Stimulated activated CD4-positive, alpha-beta T cell treated with anti-CD3 and anti-CD28 coated beads, TNF-alpha, amount 100 ng/mL, for 4 hours (primary cell): Measurements from ENCODE around the gene RACGAP1.
"Not testable (repeated sequence)": the region's sequence is repeated elsewhere in the genome, so short reads cannot be mapped to it uniquely, and the experiment has no call there.

Experiments
- DNase-seq, 3 experiments: peaks; one replicate each; pipeline ENCODE4 v3.0.0-alpha.2; 2020; ENCODE audit warnings: low read depth in 3 of 3

RACGAP1 gene

GRCh38 chr12:50032854-50033581 is 7.7 kb upstream of the RACGAP1 start:
- DNase-seq, result no peak

DNA sequence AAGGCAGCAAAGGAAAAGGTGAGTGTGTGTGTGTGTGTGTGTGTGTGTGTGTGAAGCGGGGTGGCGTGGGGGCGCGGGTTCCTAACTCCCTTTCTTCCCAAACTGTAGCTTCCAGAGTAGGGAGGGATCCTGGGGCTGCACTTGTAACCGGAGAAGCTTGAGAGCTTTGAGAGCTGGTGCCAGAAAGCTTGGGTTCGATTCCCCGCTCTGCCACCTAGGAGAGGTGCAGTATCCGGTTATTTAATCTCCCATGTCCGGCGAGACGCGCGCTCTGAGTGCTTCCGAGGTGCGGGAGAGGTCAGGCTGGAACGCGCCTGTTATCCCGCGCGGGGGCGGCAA is 7.2 kb upstream of the RACGAP1 start:
- no peak for DNase-seq

GRCh38 chr12:50030449-50030848 is 5.2 kb upstream of the RACGAP1 start:
- not testable (repeated sequence) for DNase-seq

DNA sequence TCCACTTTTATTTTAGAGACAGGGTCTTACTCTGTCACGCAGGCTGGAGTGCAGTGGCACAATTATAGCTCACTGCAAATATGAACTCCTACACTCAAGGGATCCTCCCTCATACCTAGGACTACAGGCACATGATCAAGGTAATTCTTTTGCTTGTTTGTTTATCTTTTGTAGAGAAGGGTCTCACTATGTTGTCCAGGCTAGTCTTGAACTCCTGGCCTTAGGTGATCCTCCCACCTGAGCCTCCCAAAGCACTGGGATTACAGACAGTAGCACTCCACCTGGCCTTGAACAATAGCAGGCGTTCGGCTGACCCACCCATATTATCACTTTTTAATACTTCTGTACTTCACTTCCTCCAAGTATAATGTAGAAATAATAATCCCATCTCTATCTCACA is 1.4 kb upstream of the RACGAP1 start:
- DNase-seq, result no peak

- no peak for DNase-seq
Measured at GRCh38 chr12:50024805-50025186, 498 bp downstream of the RACGAP1 start.

DNA sequence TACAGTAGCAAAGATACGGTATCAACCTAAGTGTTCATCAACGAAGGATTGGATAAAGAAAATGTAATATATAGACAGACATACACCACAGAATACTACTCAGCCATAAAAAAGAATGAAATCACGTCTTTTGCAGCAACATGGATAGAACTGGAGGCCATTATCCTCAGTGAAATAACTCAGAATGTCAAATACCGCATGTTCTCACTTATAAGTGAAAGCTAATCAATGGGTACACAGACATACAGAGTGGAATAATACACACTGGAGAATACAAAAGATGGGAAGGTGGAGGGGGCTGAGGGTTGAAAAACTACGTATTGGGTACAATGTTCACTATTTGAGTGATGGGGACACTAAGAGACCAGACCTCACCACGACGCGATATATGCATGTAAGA is 1.1 kb downstream of the RACGAP1 start:
- DNase-seq, result no peak

DNA sequence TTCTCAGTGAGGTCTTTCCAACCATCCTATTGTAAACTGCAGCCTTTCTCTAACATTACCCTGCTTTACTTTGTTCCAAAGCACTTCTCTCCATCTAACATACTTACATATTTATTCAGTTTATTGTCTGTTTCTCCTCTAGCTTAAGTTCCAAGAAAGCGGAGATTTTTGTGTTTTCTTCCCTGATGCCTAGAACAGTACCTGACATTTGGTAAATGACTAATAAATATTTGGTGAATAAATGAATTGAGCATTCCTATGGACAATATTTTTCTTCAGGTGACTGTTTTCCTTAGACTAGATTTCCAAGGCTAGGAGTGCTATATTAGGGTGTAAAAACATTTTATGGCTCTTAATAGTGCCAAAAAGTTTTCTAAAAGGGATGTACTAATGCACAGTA is 2.4 kb downstream of the RACGAP1 start:
- no peak for DNase-seq

- DNase-seq, result no peak
Measured at GRCh38 chr12:50021031-50021430, 4.3 kb downstream of the RACGAP1 start.

DNA sequence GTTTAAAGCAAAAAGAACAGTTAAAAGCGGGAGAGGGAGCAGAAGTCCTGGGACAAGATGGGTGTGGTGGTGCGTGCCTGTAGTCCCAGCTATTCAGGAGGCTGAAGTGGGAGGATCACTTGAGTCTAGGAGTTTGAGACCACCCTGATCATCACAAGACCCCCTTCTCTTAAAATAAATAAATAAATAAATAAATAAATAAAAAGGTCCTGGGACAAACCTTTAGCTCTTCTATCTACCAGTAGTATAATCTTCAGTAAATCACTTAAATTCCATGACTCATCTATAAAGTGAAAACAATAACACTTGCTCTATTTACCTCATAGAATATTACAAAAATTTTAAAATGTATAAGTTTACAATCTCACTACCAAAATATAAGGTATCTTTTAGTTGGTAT is 5.8 kb downstream of the RACGAP1 start:
- no peak for DNase-seq

DNA sequence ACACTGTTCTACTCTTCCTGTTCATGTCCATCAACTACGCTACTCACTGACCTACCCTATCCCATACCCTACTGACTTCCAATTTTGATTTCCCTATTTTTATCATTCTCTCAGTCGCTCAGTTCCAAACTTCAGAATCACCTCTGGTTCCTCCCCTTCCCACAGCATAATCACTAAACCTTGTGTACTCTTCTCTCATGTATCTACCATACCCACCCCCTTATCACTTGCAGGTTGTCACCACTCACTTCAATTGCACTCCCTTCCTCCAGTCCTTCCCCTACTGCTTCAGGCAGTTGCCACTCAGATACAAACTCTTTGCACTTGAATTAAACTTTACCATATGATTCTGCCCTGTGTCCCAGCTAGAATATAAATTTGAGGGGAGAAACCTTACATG is 6.3 kb downstream of the RACGAP1 start:
- no peak for DNase-seq

GRCh38 chr12:50018154-50018553 is 7.1 kb downstream of the RACGAP1 start:
- DNase-seq, result no peak

DNA sequence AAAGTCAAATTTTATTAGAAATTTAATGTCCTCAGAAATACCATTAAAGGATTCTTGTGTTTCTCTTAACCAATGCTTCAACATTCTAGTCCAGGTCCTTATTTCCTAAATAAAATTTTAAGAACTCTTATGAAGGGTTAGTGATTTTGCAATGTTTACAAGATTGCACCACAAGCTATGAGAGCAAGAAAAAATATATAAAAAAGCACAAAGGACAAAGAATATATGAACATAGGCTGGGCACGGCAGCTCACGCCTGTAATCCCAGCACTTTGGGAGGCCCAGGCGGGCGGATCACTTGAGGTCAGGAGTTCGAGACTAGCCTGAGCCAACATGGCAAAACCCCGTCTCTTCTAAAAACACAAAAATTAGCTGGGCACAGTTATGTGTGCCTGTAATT is 7.7 kb downstream of the RACGAP1 start:
- no peak for DNase-seq

GRCh38 chr12:50016501-50017475 is 8.5 kb downstream of the RACGAP1 start:
- DNase-seq, result no peak

DNA sequence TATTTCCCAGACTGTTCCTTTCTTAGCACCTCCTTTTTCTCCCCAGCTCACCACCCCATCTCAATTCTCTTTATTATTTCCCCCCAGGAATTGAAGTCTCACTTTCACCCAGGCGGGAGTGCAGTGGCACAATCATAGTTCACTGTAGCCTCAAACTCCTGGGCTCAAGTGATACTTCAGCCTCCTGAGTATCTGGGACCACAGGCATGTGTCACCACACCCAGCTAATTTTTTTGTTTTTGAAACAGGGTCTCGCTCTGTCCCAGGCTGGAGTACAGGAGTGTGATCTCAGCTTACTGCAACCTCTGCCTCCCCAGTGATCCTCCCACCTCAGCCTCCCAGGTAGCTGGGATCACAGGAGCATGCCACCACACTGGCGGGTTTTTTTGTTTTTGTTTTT is 11.0 kb downstream of the RACGAP1 start:
- no peak for DNase-seq

- no peak for DNase-seq
Measured at GRCh38 chr12:50013361-50014147, 11.7 kb downstream of the RACGAP1 start.

DNA sequence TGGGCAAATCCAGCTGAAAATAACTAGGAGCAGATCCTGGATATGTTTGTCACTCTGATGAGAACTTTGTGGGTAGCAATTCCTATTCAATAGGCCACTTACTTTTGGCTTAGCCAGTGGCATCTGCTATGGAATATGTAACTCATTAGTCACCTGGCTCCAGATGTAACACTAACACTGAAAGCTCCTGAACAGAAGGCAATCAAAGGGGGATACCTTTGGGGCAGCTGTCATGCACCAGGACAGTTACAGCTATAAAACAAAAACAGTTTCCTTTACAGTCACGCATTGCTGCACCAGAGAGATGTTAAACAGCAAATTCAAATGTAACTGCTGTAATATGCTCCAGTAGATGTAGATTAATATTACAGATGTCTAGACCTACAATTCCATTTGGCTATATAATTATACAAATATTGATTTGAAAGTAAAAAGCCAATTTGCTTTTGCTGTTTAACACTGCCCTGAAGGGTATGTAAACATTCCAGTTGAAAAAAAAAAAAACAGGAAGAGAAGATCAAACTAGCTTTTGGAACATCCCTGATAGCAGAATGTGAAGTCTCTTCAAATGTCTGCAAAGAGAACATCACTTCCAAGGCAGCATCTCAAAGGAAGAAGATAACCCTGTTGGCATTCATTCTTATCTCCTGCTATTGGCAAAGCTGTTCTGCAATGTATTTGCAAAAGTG is 18.4 kb downstream of the RACGAP1 start:
- no peak for DNase-seq

GRCh38 chr12:50006280-50006679 is 19.0 kb downstream of the RACGAP1 start:
- DNase-seq, result no peak

GRCh38 chr12:50005175-50005574 is 20.1 kb downstream of the RACGAP1 start:
- DNase-seq, result no peak

GRCh38 chr12:50004696-50005095 is 20.6 kb downstream of the RACGAP1 start:
- DNase-seq, result no peak

DNA sequence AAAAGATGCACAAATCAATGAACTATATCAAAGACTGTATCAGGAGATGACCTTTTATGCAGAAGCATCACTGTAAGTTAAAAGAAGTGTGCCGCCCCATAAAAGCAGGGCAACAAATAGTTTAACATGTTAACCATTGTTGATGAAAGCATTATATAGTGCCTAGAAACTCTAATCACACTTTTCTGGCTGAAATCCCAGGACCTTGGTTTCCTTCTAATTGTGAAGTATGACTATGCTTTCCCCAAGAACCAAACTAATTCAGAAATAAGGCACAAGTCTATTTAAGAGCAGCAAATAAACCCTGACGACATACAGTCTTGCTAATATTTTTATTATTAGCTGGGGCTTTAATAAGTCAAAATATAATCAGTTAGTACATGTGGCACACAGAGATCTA is 21.7 kb downstream of the RACGAP1 start:
- no peak for DNase-seq

GRCh38 chr12:49998453-49998852 is 26.8 kb downstream of the RACGAP1 start:
- DNase-seq, result no peak

DNA sequence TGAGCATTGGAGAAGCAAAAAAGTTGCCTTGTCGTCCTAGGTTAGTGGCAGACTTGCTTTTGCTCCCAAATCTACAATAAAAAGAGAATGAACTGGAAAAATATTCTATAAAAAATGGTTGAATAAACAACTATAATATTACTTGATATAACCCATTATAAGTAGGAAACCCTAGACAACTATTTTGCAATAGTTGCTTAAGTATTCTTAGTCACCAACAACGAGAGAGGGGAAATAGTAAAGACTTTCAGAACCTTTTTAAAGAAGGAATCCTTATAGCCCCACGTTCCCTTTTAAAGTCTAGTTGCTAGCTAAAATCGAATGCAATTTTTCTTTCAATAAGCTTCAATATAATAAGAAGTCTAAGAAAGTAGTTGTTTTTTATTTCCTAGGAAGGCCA is 35.0 kb downstream of the RACGAP1 start:
- DNase-seq, result no peak
